GM18502 (cell line): ENCODE measurements around the gene ZNF467.
A peak's percentile ranks its signal among the peaks of the same experiment; 100 is the strongest.

ENCODE experiments used
- ATAC-seq: cut with Tn5 transposase; IDR thresholded peaks from one replicate; pipeline ENCODE4 v1.9.1; 2021; ENCODE audit warnings: mild to moderate bottlenecking; ENCODE audit not compliant: unreplicated experiment, poor library complexity

The ZNF467 gene

DNA sequence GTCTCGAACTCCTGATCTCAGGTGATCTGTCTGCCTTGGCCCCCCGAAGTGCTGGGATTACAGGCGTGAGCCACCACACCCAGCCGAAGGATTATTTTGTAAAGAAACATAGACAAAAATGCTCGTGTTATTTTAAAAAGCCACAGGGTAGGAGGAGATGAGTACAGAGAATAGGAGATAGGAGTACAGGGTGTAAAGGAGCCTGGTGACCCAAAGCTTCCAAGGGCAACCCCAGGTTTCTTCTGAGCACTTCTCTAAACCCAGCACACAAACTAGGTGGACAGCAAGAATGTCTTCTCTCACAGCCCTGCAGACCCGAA lies 54.7 kb downstream of the ZNF467 start:
- no peak for ATAC-seq

GRCh38 chr7:149717481-149717880 lies 55.9 kb downstream of the ZNF467 start:
- ATAC-seq: no peak

DNA sequence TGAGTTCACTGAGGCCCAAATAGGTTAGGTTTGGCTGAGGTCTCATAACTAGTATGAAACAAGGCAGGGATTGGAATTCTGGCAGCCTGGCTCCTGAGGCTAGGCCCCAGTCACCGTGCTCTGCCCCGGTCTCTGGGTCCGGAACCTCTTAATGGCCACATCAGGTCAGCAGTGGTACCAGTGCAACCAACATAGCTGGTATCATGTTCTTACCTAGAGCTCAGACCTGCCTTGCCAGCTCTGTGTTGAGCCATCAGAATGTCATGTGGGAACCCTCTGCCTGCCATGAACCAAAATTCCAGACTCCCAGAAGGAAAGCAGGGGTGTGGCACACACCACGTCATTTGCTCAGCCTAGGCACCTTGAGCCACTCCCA lies 56.5 kb downstream of the ZNF467 start:
- no peak for ATAC-seq

DNA sequence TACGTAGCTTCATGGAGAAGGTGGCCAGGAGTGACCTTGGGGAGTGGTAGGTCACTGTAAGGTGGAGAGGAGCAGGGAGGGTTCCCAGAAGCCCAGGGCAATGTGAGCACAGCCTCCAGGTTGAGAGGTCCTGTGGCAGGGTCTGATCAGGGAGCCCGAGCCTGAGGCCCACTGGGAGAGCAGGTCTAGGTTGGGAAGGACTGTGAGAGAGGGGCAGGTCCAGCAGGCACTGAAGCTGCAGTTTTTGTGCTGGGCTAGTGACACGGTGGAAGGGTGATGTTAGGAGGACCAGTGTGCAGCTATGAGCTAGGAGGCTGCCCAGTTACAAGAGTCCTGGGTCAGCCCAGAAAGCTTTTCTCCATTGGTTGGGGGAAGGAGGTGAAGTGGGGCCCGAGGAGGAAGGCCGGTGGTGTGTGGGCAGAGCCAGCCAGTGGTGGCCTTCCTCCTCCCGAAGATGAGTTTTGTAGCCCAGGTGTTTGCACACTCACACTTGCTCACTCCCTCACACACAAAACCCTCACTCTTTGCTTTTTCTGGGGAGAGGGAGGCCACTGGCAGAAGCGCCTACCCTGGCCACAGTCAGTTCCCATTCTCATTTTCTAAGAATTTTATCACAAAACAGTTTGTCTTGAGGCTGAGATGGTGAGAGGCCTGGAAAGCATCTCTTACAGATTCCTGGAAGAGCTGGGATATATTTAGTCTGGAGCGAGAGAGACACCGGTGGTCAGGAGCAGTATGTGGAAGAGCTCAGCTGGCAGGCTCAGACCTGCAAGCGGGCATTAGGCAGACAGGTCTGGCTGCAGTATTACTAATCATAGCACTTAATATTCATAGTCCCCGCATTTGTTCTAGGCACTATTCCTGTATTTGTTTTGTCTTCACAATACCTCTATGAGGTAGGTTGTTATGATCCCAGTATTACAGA lies 57.1 kb downstream of the ZNF467 start:
- ATAC-seq: no peak

DNA sequence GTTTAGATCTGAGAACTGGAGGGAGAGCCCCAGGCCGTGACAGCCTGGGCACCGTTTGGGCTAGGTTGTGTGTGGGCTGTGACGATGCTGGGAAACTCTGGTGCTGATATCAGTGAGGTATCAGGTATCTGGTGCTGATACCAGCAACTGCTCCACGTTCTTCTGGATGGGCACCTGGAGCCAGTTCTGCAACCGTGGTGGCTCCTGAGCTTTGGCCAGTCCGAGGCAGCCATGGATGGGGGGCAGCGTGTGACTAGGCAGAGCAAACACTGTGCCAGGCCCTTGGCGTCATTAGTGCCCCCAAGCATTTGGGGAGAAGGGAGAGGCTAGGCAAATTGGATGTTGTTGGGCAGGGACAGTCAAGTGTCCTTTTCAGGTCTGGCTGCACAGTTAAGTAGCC lies 57.9 kb downstream of the ZNF467 start:
- ATAC-seq: no peak

DNA sequence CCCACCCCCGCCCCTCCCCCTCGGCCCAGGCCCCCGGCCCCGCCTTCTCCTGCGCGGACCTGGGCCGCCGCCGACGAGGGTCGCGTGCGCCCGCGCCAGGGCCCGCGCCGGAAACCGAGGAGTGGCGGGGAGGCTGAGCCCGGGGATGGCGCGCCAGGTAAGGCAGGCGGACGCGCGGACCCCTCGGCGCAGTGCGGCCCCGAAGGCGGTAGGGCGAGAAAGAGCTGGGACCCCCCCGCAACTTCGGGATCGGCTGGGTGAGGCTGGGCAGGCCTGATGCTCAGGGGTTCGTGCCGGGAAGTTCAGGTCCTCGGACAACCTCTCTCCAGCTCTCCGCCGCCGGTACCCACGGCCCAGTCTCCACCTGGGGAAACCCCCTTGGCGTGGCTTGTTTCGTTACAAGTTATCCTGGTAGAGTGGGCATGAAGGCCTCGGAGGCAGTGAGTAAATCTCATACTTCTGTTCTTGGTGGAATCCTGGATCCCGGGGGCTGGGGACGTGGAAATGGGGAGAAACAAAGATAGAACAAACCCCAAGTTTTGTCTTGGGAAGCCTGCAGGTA lies 58.4 kb downstream of the ZNF467 start:
- peak; percentile 28 for ATAC-seq
